GM13976 (cell line): Measurements from ENCODE around the gene NDUFA13.
A peak's percentile ranks its signal among the peaks of the same experiment; 100 is the strongest.

ENCODE experiments used
- DNase-seq: peaks from one replicate; pipeline ENCODE4 v3.0.0; 2012; ENCODE audit warnings: low spot score
- CTCF ChIP-seq: IDR thresholded peaks from 2 replicates; pipeline ENCODE4 v1.5.1; 2012; ENCODE audit warnings: borderline replicate concordance, mild to moderate bottlenecking; ENCODE audit not compliant: insufficient read depth; ENCODE audit errors: extremely low read depth, missing control alignments, control extremely low read depth
- in situ Hi-C: fragments of 300-500 bp; cut with MboI; formaldehyde crosslinking; loops from one replicate; pipeline ENCODE4 v1.12.0; 2022; ENCODE audit warnings: low sequenced_read_pairs, mixed read lengths, inconsistent platforms; ENCODE audit not compliant: unreplicated experiment

Gene NDUFA13

GRCh38 chr19:19562665-19563347 lies 46.8 kb downstream of the NDUFA13 start:
- no peak for DNase-seq
- in situ Hi-C loops, result no loop called here
- TF ChIP-seq CTCF, result peak; percentile 21

GRCh38 chr19:19563348-19563848 lies 47.4 kb downstream of the NDUFA13 start:
- in situ Hi-C loops, result no loop called here
- DNase-seq, result no peak
- TF ChIP-seq CTCF, result no peak

- no peak for DNase-seq
- TF ChIP-seq CTCF, result no peak
- in situ Hi-C loops, result no loop called here
Measured at GRCh38 chr19:19566306-19566705, 50.3 kb downstream of the NDUFA13 start.

GRCh38 chr19:19567391-19567790 lies 51.4 kb downstream of the NDUFA13 start:
- no peak for DNase-seq
- in situ Hi-C loops, result no loop called here
- no peak for TF ChIP-seq CTCF

GRCh38 chr19:19568802-19569756 lies 53.1 kb downstream of the NDUFA13 start:
- no peak for DNase-seq
- no peak for TF ChIP-seq CTCF
- in situ Hi-C loops, result no loop called here

GRCh38 chr19:19570571-19570970 lies 54.5 kb downstream of the NDUFA13 start:
- in situ Hi-C loops, result no loop called here

More at GRCh38 chr19:19570571-19570970, 54.5 kb downstream of the NDUFA13 start:
- no peak for DNase-seq
- TF ChIP-seq CTCF, result no peak
